Neuron (in vitro differentiated cells): ENCODE results near the gene CREB3L2.
"Not testable (repeated sequence)": the region's sequence is repeated elsewhere in the genome, so short reads cannot be mapped to it uniquely, and the experiment has no call there.

ENCODE experiments used
- H2AFZ ChIP-seq: one replicate; pipeline ENCODE4 v1.6.1; 2013; ENCODE audit warnings: low read depth, mild to moderate bottlenecking, inconsistent platforms, low read length, moderate library complexity
- H3K27me3 ChIP-seq: one replicate; pipeline ENCODE4 v1.6.1; 2013; ENCODE audit warnings: low read length; ENCODE audit not compliant: insufficient read depth
- H3K36me3 ChIP-seq: one replicate; pipeline ENCODE4 v1.6.1; 2013; ENCODE audit warnings: low read length; ENCODE audit not compliant: insufficient read depth
- H3K4me1 ChIP-seq: one replicate; pipeline ENCODE4 v1.6.1; 2013; ENCODE audit warnings: low read length; ENCODE audit not compliant: insufficient read depth
- H3K4me3 ChIP-seq: 2 replicates; pipeline ENCODE4 v1.5.1; 2013; ENCODE audit warnings: mild to moderate bottlenecking, low read length, moderate library complexity
- H3K9me3 ChIP-seq: one replicate; pipeline ENCODE4 v1.6.1; 2013; ENCODE audit warnings: low read length

Gene CREB3L2

GRCh38 chr7:137990251-137990941, 11.5 kb downstream of the CREB3L2 start:
- H3K4me1 ChIP-seq, result no peaks in the 10 kb centered on the region
- H2AFZ ChIP-seq, result no peak overlapping the region
- peaks cover 3% of the 10 kb centered on the region for H3K9me3 ChIP-seq
- H3K4me3 ChIP-seq, result no peak overlapping the region
- H3K36me3 ChIP-seq, result no peaks in the 10 kb centered on the region
- H3K27me3 ChIP-seq, result no peaks in the 10 kb centered on the region

GRCh38 chr7:137989590-137989989, 12.3 kb downstream of the CREB3L2 start:
- Histone ChIP-seq H3K27me3 (no peaks in the 10 kb centered on the region), H3K4me3 (no peak overlapping the region), H3K9me3 (peaks cover 3% of the 10 kb centered on the region), H3K4me1 (no peaks in the 10 kb centered on the region), H3K36me3 (no peaks in the 10 kb centered on the region), H2AFZ (no peak overlapping the region)

- Histone ChIP-seq H3K27me3 (no peaks in the 10 kb centered on the region), H3K9me3 (peaks cover 6% of the 10 kb centered on the region), H3K36me3 (no peaks in the 10 kb centered on the region), H3K4me3 (no peak overlapping the region), H3K4me1 (no peaks in the 10 kb centered on the region), H2AFZ (no peak overlapping the region)
Observed at GRCh38 chr7:137989094-137989493, 12.8 kb downstream of the CREB3L2 start.

- H3K27me3 ChIP-seq, result no peaks in the 10 kb centered on the region
- peaks cover 10% of the 10 kb centered on the region for H3K9me3 ChIP-seq
- H2AFZ ChIP-seq, result no peak overlapping the region
- no peaks in the 10 kb centered on the region for H3K36me3 ChIP-seq
- H3K4me1 ChIP-seq, result no peaks in the 10 kb centered on the region
- no peak overlapping the region for H3K4me3 ChIP-seq
Observed at GRCh38 chr7:137987968-137988367, 13.9 kb downstream of the CREB3L2 start.

- Histone ChIP-seq H3K36me3 (no peaks in the 10 kb centered on the region), H3K9me3 (peaks cover 11% of the 10 kb centered on the region), H3K4me3 (no peak overlapping the region), H3K27me3 (no peaks in the 10 kb centered on the region), H3K4me1 (no peaks in the 10 kb centered on the region), H2AFZ (no peak overlapping the region)
Observed at GRCh38 chr7:137987563-137987962, 14.3 kb downstream of the CREB3L2 start.

GRCh38 chr7:137987018-137987349, 14.9 kb downstream of the CREB3L2 start:
- Histone ChIP-seq H3K4me1 (no peaks in the 10 kb centered on the region), H3K27me3 (no peaks in the 10 kb centered on the region), H2AFZ (no peak overlapping the region), H3K4me3 (no peak overlapping the region), H3K9me3 (peaks cover 12% of the 10 kb centered on the region), H3K36me3 (no peaks in the 10 kb centered on the region)

- Histone ChIP-seq H3K4me1 (no peaks in the 10 kb centered on the region), H3K36me3 (no peaks in the 10 kb centered on the region), H3K9me3 (peaks cover 12% of the 10 kb centered on the region), H2AFZ (no peak overlapping the region), H3K27me3 (no peaks in the 10 kb centered on the region), H3K4me3 (no peak overlapping the region)
Observed at GRCh38 chr7:137986252-137987017, 15.5 kb downstream of the CREB3L2 start.

GRCh38 chr7:137985897-137986251, 16.0 kb downstream of the CREB3L2 start:
- Histone ChIP-seq H3K4me3 (no peak overlapping the region), H2AFZ (no peak overlapping the region), H3K4me1 (no peaks in the 10 kb centered on the region)

GRCh38 chr7:137985253-137985896, 16.5 kb downstream of the CREB3L2 start:
- no peaks in the 10 kb centered on the region for H3K4me1 ChIP-seq
- H2AFZ ChIP-seq, result no peak overlapping the region

More at GRCh38 chr7:137985897-137986251, 16.0 kb downstream of the CREB3L2 start:
- Histone ChIP-seq H3K9me3 (peaks cover 12% of the 10 kb centered on the region), H3K36me3 (no peaks in the 10 kb centered on the region), H3K27me3 (no peaks in the 10 kb centered on the region)

GRCh38 chr7:137984181-137985041, 17.5 kb downstream of the CREB3L2 start:
- no peak overlapping the region for H3K4me3 ChIP-seq
- no peak overlapping the region for H2AFZ ChIP-seq
- no peaks in the 10 kb centered on the region for H3K4me1 ChIP-seq
- H3K9me3 ChIP-seq, result peaks cover 9% of the 10 kb centered on the region
- H3K27me3 ChIP-seq, result no peaks in the 10 kb centered on the region
- H3K36me3 ChIP-seq, result no peaks in the 10 kb centered on the region

More at GRCh38 chr7:137985253-137985896, 16.5 kb downstream of the CREB3L2 start:
- Histone ChIP-seq H3K4me3 (no peak overlapping the region), H3K9me3 (peaks cover 12% of the 10 kb centered on the region), H3K27me3 (no peaks in the 10 kb centered on the region), H3K36me3 (no peaks in the 10 kb centered on the region)

GRCh38 chr7:137983323-137984008, 18.4 kb downstream of the CREB3L2 start:
- Histone ChIP-seq H3K36me3 (no peaks in the 10 kb centered on the region), H2AFZ (no peak overlapping the region), H3K4me1 (peaks cover 7% of the 10 kb centered on the region), H3K9me3 (peaks cover 9% of the 10 kb centered on the region), H3K4me3 (no peak overlapping the region), H3K27me3 (no peaks in the 10 kb centered on the region)

GRCh38 chr7:137982394-137982793, 19.5 kb downstream of the CREB3L2 start:
- H3K4me3 ChIP-seq, H3K27me3 ChIP-seq, H2AFZ ChIP-seq, H3K9me3 ChIP-seq, H3K36me3 ChIP-seq: not testable (repeated sequence)
- H3K4me1 ChIP-seq, result peaks cover 10% of the 10 kb centered on the region
